HG02885 (cell line): ENCODE data around the gene CHRNA10.

ENCODE experiments used
- ATAC-seq: cut with Tn5 transposase; IDR thresholded peaks from one replicate; pipeline ENCODE4 v1.9.1; 2021; ENCODE audit warnings: mild to moderate bottlenecking; ENCODE audit not compliant: unreplicated experiment, poor library complexity

Gene CHRNA10, protein sequence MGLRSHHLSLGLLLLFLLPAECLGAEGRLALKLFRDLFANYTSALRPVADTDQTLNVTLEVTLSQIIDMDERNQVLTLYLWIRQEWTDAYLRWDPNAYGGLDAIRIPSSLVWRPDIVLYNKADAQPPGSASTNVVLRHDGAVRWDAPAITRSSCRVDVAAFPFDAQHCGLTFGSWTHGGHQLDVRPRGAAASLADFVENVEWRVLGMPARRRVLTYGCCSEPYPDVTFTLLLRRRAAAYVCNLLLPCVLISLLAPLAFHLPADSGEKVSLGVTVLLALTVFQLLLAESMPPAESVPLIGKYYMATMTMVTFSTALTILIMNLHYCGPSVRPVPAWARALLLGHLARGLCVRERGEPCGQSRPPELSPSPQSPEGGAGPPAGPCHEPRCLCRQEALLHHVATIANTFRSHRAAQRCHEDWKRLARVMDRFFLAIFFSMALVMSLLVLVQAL

GRCh38 chr11:3671334-3672254, at the start of gene CHRNA10:
Gene CHRNA10 (minus strand): TSS chr11:3671384. CDS start chr11:3671312, 72 bp downstream.
- no peak for ATAC-seq

- ATAC-seq: no peak
These were observed 41.1 kb upstream of the CHRNA10 start for GRCh38 chr11:3712274-3712673.

DNA sequence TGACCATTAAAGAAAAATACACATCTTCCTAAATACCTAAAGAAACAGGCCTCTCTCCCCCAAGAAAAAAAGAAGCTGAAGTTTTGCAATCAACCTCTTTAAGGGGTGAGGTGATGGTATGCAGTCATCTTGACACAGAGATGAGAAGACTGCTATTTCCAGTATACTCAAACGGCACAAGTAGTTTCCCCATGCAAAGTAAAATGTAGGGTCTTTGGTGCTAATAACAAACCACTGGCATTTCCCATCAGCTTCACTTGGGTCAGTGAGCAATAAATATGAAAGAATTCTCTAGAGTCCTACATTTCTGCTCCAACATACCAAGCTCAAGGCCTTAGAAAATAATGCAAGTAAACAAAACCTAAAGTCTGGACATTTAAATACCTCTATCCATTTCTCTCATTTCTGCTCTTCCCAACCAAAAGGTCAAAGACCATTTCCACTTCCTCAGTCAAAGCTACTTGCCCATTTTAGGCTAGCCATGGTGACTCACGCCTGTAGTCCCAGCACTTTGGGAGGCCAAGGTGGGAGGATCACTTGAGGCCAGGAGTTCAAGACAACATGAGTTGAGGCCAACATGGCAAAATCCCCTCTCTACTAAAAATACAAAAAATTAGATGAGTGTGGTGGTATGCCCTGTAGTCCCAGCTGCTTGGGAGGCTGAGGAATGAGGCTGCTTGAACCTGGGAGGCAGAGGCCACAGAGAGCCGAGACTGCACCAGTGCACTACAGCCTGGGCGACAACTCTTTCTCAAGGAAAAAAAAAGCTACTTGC, 39.5 kb upstream of the CHRNA10 start:
- no peak for ATAC-seq

GRCh38 chr11:3709977-3710376, 38.8 kb upstream of the CHRNA10 start:
- ATAC-seq: no peak

DNA sequence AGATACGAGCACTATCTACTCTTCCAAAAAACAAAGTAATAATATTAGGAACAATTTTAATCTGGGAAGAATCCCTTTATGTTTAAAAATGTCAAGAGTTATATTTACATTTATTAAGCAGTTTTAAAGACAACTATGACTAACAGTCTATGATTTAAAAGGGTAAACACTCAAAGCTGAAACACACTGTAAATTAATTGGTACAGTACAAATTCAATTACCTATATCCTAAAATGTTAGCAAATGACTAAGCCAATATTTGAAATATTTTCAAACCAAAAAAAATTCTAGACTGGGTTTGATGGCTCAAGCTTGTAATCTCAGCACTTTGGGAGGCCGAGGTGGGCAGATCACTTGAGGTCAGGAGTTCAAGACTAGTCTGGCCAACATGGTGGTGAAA, 36.0 kb upstream of the CHRNA10 start:
- ATAC-seq: no peak

GRCh38 chr11:3703383-3703782, 32.2 kb upstream of the CHRNA10 start:
- ATAC-seq: no peak

- ATAC-seq: no peak
These were observed 29.7 kb upstream of the CHRNA10 start for GRCh38 chr11:3700910-3701309.

DNA sequence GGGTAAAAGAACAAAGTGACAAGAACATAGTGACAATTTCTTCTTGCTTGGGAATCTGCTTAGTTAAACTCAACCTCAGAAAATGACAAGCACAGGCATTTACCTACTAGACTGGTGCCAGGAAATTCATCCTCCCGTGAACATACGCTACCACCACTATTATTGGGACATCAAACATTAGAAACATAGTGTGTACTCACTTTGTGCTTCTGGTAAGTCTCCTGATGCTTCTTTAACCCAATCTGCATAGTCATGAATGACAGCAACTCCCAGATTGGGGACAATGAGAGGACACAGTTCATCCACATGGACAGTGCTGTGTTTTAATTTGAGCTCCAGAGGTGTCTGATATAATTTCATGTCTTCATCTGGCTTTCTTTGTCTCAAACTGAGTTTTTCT, 29.2 kb upstream of the CHRNA10 start:
- ATAC-seq: no peak

DNA sequence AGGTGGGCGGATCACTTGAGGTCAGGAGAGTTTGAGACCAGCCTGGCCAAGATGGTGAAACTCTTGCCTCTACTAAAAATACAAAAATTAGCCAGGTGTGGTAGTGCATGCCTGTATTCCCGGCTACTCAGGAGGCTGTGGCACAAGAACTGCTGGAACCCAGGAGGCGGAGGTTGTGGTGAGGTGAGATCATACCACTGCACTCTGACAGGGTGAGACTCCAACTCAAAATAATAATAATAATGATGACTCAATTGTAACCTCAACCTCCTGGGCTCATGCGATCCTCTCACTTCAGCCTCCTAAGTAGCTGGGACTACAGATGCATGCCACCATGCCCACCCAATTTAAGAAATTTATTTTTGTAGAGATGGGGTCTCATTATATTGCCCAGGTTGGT, 15.6 kb upstream of the CHRNA10 start:
- no peak for ATAC-seq

DNA sequence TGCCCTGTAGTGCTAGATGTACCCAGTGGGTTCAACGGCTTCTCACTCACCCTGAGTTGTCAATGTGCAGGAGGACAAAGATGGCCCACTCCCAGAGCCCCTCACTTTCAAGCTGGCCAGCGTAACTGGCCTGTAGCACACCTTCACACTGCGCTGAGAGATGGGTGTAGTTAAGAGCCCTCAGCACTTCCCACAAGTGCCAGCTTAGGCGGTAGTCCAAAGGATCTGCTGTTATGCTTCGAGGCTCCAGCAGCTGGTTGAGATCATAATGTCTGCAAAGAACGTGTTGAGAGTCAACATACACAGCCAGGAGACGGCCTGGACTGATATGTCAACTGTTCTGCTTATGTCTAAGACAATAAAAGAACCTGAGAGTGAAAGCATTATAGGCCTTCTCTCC, 14.7 kb upstream of the CHRNA10 start:
- ATAC-seq: no peak

GRCh38 chr11:3684819-3685172, 13.6 kb upstream of the CHRNA10 start:
- no peak for ATAC-seq

DNA sequence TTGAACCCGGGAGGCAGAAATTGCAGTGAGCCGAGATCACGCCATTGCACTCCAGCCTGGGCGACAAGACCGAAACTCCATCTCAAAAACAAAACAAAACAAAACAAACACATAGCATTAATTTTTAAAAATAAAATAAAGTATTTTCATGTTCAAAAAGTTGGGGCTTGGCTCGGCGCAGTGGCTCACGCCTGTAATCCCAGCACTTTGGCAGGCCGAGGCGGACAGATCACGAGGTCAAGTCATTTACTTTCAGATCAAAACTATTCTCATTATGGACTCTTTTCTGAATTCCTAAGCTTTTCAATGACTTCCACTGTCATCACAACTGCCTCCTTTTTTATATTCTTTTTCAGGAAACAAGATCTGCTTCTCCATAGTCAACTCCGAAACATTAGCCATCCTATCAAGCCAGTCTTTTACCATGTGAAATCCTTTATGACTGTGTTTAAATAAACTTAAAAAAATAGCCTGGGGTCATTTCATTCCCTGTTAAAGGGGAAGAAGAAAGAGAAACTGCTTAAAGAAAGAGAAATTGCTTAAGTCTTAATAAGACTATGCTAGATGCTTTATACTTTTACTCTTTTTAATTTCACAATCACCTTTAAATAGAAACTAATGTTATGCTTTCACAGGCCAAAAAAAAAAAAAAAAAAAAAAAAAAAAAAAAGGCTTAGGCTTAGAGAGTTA, 13.1 kb upstream of the CHRNA10 start:
- no peak for ATAC-seq

DNA sequence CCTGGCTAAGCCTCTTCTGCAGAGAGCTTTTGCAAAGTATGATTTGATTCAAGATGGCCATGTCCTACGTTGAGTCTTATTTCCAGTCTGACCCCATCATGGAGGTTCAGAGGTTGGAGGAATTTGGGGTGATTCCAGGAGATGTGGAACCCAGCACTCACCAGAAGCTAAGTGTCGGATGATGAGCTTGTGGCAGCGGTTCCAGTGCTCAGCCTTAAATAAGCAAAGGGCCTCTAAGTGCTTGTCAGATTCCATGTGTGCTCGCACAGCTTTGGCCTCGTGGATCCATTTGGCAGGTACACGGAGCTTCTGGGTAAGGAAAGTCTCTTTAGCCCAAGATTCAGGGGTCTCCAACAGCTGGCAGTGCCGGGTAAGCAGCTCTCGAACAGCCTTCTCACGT, 11.9 kb upstream of the CHRNA10 start:
- no peak for ATAC-seq

DNA sequence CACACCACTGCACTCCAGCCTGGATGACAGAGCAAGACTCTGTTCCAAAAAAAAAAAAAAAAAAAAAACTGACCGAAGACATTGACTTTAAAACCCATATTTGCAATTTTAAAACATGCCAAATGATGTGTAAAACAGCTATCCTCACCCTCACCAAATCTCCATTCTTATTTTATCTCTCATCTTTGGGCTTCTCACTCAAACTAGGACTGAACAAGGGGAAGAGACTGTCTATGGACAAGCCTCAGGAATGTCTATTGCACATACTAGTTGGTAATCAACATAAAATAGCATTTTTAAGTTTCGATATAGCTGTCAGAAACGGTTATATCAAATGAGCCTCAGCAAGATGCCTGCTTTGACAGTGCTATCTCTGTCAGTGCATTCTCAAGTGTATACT, 7.9 kb upstream of the CHRNA10 start:
- ATAC-seq: no peak

DNA sequence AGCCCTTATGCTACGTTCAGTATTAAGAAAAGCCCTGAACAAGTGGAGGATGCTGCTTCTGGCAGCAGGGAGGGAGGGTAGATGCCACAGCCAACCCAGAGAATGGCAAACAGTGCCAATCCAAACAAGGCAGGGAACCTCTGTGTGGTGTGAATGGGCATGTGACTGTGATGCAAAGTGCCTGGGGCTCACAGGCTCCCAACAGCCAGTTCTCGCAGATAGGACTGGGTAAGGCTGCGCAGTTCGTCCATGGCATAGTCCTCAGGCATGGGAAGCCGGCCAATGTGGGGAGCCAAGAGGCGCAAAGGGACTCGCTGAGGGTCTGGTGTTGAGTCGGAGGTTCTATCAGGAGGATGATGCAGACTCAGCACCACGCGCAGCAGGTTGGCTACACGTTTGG, 4.8 kb upstream of the CHRNA10 start:
- ATAC-seq: no peak

DNA sequence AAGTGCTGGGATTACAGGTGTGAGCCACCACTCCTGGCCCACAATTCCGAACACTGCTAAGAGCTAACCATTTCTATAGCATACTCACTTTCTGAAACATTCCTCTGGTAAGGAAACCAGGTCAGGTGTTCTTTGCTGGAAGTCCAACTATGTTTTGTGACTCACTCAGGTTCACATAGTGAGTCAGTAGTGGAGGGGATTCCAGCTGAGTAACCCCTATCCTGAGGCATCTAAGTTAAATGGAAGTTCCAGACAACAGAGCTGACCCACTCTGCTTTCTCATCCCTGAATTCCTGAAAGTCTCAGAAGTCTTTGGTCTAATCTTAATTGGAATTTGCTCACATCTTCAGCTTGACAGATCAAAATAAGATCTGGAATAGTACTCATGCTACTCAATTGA, 3.0 kb upstream of the CHRNA10 start:
- no peak for ATAC-seq

DNA sequence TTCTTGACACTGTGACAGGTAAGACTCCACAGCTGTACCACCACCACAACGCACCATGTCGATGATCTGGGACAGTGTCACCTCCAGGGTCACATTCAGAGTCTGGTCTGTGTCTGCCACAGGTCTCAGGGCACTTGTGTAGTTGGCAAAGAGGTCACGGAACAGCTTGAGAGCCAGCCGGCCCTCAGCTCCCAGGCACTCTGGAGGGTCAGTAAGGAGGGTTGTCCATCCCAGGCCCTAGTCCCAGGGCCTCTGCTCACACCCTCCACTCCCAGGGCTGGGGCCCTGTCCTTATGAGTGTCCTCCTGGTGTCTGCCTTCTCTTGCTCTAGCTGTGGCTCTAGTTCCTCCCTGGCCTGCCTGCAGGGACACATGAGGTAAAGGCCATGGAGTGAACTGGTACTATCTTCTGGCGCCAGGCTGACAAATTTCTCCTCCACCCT, 1.4 kb downstream of the CHRNA10 start:
- no peak for ATAC-seq

- no peak for ATAC-seq
These were observed 2.1 kb downstream of the CHRNA10 start for GRCh38 chr11:3669128-3669527.

GRCh38 chr11:3667149-3668035, 3.8 kb downstream of the CHRNA10 start:
- no peak for ATAC-seq
